Psoas muscle (tissue), 8 donors: ENCODE measurements around the gene SHISAL1. TPM values are rescaled to one million over a fixed set of nuclear protein-coding genes. Genes with fewer than 3 reads are reported as not detected.

Source experiments
- ATAC-seq, 4 donors: fragments of 200-7000 bp; cut with Tn5 transposase; one replicate each; pipeline ENCODE4 v1.9.1; 2020; ENCODE audit warnings: moderate library complexity in 3 of 4, mild to moderate bottlenecking in 2 of 4
- DNase-seq, 2 donors: peaks; one replicate each; pipeline ENCODE4 v3.0.0-alpha.2; 2020
- H3K27ac ChIP-seq: fragments of 200-600 bp; one replicate; pipeline ENCODE4 v1.8.0; 2022
- H3K27me3 ChIP-seq, 3 donors: fragments of 200-600 bp in 1 of 3; one replicate each; pipeline versions ENCODE4 v1.6.1 to v1.8.0; 2013 to 2022; ENCODE audit warnings: low read length in 2 of 3, mild to moderate bottlenecking in 2 of 3, moderate library complexity in 1 of 3; ENCODE audit not compliant: insufficient read depth in 3 of 3
- H3K36me3 ChIP-seq, 2 donors: fragments of 200-600 bp in 1 of 2; one replicate each; pipeline versions ENCODE4 v1.6.1 to v1.8.0; 2013 to 2022; ENCODE audit warnings: low read depth in 1 of 2, mild to moderate bottlenecking in 1 of 2, moderate library complexity in 1 of 2; ENCODE audit not compliant: insufficient read depth in 1 of 2
- H3K4me1 ChIP-seq: fragments of 200-600 bp; one replicate; pipeline ENCODE4 v1.8.0; 2022
- H3K4me3 ChIP-seq: fragments of 200-600 bp; one replicate; pipeline ENCODE4 v1.8.0; 2022; ENCODE audit warnings: mild to moderate bottlenecking
- H3K9me3 ChIP-seq: fragments of 200-600 bp; one replicate; pipeline ENCODE4 v1.8.0; 2022
- WGBS, 3 donors: extraction: QIAGEN DNeasy Blood & Tissue Kit; methylation state at CpG; one replicate each; pipeline versions ENCODE4 v1.1.6 to v1.1.7; 2013; 5-methylcytosine and 5-hydroxymethylcytosine counted together
- intact Hi-C, 2 donors: fragments of 100-400 bp; cut with DNase I; formaldehyde crosslinking; loops; one replicate each; pipeline versions ENCODE4 v1.11.0 to v1.14.2; 2022
- polyA plus RNA-seq, 3 donors: library from polyadenylated mRNA; stranded (reverse); fragments of 200-250 nt; gene quantifications; one replicate each; pipeline ENCODE4 v1.2.3, GENCODE V29; 2013
- total RNA-seq, 4 donors: library from RNA; stranded (reverse); fragmentation: NEBNext Ultra II Directional in 2 of 4; extraction: Animal tissue kit (Norgen Biotek cat#: 25700) in 2 of 4; gene quantifications; one replicate each; pipeline versions ENCODE4 v1.2.1 to v1.2.4, GENCODE V29; 2021 to 2023
- TF ChIP-seq, protein P1 (sequence below): fragments of 200-600 bp; IDR thresholded peaks from one replicate; pipeline ENCODE4 v1.8.0; 2022; ENCODE audit warnings: antibody characterized with exemption
- donor health status: healthy with polysubstance abuse.
- donor health status: DM: no; HTN: no; CAD: no; lungs with moderate emphysema.
- donor health status: Bipolar disorder and iron deficiency.
- donor health status: healthy.
- donor health status: DM: yes; HTN: yes; CAD: no.
- donor health status: DM: no; HTN: no; CAD: no.
- donor health status: DM: no; HTN: no; CAD: no.
- donor health status: DM: yes; HTN: yes; CAD: no.

The SHISAL1 gene
- total and polyA plus RNA-seq, 7 donors: 0.01 to 0.24 (median 0.06) TPM; not detected in 1

DNA sequence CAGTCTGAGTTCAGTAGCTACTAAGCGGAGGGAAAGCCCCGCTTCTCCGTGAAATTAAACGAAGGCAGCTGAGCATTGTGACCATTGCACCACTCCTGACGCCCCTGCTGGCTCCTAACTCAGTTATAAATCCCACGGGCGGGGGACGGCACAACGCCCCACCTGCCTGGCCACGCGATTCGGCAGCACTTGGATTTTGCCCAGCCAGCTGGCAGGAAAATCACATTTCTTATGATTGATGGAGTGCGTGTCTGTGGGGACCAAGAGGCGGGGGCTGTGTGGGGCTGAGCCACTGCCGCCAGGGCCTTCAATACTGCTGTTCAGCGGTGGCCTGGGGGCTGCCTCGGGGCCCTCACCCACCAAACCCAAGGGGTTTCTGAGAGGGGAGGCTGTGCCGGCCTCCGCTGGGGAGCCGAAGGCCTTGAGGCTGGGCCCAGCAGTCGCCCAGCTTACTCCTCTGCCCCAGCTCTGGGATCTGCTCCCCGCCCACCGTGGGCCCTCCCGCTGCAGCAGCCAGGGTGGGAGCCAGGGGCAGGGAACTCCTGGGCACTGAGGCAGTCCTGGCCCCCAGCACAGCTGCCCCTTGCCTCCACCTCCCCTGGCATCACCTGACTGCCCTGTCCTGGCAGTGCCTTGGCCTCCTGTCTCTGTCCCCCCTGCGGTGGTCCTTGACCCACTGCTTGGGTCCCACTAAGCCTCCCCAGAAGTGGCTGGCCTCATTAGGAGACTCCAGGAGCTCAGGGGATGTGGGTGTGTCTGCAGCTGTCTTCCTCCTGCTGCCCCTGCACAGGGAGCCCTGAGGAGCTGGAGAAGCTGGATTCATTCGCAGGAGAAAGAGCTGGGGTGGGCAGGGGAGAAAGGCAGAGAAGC is 30.7 kb downstream of the SHISAL1 start:
- intact Hi-C loops: no loop called here
- Histone ChIP-seq H3K4me3 (no peak overlapping the region), H3K9me3 (no peaks in the 10 kb centered on the region), H3K36me3 (no peaks in the 10 kb centered on the region), H3K4me1 (no peaks in the 10 kb centered on the region), H3K27me3 (peaks cover 0 to 73% (median 14%) of the 10 kb centered on the region in 3 donors), H3K27ac (no peak overlapping the region)
- ATAC-seq: no peak
- TF ChIP-seq, protein P1, sequence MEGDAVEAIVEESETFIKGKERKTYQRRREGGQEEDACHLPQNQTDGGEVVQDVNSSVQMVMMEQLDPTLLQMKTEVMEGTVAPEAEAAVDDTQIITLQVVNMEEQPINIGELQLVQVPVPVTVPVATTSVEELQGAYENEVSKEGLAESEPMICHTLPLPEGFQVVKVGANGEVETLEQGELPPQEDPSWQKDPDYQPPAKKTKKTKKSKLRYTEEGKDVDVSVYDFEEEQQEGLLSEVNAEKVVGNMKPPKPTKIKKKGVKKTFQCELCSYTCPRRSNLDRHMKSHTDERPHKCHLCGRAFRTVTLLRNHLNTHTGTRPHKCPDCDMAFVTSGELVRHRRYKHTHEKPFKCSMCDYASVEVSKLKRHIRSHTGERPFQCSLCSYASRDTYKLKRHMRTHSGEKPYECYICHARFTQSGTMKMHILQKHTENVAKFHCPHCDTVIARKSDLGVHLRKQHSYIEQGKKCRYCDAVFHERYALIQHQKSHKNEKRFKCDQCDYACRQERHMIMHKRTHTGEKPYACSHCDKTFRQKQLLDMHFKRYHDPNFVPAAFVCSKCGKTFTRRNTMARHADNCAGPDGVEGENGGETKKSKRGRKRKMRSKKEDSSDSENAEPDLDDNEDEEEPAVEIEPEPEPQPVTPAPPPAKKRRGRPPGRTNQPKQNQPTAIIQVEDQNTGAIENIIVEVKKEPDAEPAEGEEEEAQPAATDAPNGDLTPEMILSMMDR: no peak
- WGBS, 3 donors: 22 to 37% (median 23%) methylated on average over 26 of the region's 26 CpGs
- no peak for DNase-seq

DNA sequence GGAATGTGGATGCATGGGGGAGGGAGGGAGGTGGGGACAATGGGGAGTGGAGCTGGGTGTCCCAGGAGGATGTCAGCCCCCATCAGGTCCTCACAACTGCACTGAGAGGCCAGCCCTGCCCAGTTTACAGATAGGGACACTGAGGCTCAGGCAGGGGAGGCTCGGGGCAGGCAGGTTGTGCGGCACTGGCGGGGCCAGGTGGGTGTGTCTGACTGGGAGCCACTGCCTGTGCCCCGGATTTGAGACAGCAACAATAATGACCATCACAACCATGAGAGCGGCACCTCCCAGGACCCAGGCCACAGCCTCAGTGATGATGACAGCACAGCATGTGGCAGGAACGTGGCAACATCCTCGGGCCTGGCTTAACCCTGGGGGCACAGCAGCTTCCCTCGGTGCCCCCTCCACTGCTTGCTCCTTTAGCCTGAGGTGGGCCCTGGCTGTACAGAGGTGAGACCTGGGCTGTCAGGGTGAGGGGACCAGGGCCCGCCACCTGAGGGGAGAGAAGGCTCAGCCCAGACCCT is 32.0 kb downstream of the SHISAL1 start:
- H3K27me3 ChIP-seq: peaks cover 0 to 70% (median 14%) of the 10 kb centered on the region in 3 donors
- ATAC-seq (no peak), DNase-seq (no peak)
- no peaks in the 10 kb centered on the region for H3K36me3 ChIP-seq
- H3K4me3 ChIP-seq: no peak overlapping the region
- H3K9me3 ChIP-seq: no peaks in the 10 kb centered on the region
- H3K27ac ChIP-seq: no peak overlapping the region
- intact Hi-C loops: no loop called here
- WGBS, 3 donors: 75 to 84% (median 77%) methylated on average over 9 of the region's 9 CpGs
- H3K4me1 ChIP-seq: no peaks in the 10 kb centered on the region
- TF ChIP-seq, protein P1: no peak

DNA sequence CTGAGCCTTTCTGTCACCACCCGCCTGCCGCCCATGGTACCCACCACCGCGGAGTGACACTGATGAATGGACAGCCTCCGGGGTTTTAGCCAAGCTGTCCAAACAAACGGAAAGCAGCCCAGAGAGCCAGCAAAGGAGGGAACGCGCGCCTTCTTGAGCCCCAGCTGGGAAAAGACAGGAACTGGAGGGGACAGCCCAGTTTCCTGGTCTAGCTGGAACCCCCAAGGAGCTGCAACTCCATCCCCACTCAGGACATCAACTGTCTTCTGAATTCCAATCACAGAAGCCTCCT is 33.7 kb downstream of the SHISAL1 start:
- Histone ChIP-seq H3K27ac (no peak overlapping the region), H3K27me3 (peaks cover 0 to 58% (median 17%) of the 10 kb centered on the region in 3 donors), H3K36me3 (no peaks in the 10 kb centered on the region), H3K9me3 (no peaks in the 10 kb centered on the region), H3K4me3 (no peak overlapping the region), H3K4me1 (no peaks in the 10 kb centered on the region)
- ATAC-seq (no peak), DNase-seq (no peak)
- TF ChIP-seq, protein P1: no peak
- 26 to 31% (median 29%) methylated on average over 9 of the region's 9 CpGs for whole genome bisulfite sequencing, 3 donors
- intact Hi-C loops: no loop called here

DNA sequence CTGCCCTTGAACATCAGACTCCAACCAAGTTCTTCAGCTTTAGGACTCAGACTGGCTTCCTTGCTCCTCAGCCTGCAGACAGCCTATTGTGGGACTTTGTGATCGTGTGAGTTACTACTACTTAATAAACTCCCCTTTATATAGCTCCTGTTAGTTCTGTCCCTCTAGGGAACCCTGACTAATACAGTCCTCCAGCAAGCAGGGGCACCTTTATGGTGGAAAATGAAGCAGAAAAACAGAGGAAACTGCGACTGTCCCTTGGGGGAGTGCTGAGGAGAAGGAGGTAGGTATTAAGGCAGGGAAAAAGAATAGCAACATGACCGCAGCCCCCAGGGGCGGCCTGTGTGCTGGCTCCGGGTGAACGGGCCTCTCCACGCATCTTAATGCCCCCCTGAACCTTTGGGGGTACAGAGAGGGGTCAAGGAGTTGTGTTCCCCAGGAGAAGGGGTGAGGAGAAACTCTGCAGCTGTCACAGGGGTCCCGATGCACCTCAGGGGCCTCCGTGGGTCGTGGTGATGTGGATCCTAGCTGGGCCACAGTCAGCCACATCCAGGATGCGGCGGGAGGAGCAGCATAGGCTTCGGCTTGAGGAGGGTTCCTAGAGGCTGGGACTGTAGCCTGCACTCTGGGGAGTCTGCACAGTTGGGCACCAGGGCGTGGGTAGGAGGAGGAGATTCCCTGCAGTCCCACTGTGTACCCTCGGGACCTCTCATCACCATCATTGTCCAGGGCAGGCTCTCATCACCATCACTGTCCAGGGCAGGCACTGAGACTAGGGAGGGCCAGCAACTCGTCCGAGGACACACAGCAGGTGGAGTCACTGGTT is 34.3 kb downstream of the SHISAL1 start:
- DNase-seq (no peak), ATAC-seq (no peak)
- Histone ChIP-seq H3K4me3 (no peak overlapping the region), H3K9me3 (no peaks in the 10 kb centered on the region), H3K4me1 (no peaks in the 10 kb centered on the region), H3K27me3 (peaks cover 0 to 52% (median 17%) of the 10 kb centered on the region in 3 donors), H3K27ac (no peak overlapping the region), H3K36me3 (no peaks in the 10 kb centered on the region)
- 74 to 78% (median 74%) methylated on average over 14 to 17 of the region's 17 CpGs for WGBS, 3 donors
- intact Hi-C loops: no loop called here
- TF ChIP-seq, protein P1: no peak
